Dedifferentiated amniotic fluid mesenchymal stem cell (primary cell): ENCODE measurements around the gene PHETA1.

Source experiments
- DNase-seq: peaks from one replicate; pipeline ENCODE4 v3.0.0-alpha.2; 2016; ENCODE audit errors: extremely low spot score

PHETA1 gene

DNA sequence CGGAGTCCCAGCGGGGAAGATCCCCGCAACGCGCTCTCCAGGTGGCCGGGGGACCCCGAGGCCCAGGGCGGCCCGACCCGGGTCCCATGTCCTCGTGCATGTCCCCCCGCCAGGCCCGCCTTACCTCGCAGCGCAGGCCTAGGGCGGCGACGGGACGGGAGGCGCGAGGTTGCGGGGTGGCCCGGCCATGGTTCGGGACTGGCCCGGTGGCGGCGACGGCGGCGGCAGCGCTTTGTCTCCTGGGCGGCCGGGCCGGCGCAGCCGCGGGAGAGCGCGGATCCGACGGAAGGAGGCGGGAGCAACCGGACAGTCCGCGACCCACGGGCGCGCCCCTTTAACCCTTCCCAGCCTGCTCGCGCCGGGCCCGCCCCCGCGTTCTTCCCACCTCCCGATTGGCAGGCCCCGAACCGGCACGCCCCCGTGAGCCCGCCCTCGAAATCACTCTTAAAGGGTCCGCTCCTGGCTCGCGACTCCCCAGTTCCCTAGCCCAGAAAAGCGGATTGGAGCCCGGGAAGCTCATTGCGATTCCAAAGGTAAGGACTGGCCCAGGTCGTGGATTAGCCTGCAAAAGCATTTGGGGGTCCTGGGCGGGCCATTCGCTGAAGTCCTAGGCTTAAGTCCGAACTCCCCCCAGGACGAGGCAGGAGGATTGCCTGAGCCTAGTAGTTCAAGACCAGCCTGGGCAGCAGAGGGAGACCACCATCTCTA is at the start of gene PHETA1:
PHETA1 (minus strand) TSS at position 308 of the 708 bp plus-strand sequence. CDS start 5,668 bp downstream, outside the sequence.
- peak; percentile 66 for DNase-seq

GRCh38 chr12:111418594-111418880 is 49.6 kb upstream of the PHETA1 start:
- DNase-seq = no peak

- no peak for DNase-seq
Observed at GRCh38 chr12:111417784-111418593, 49.1 kb upstream of the PHETA1 start.

DNA sequence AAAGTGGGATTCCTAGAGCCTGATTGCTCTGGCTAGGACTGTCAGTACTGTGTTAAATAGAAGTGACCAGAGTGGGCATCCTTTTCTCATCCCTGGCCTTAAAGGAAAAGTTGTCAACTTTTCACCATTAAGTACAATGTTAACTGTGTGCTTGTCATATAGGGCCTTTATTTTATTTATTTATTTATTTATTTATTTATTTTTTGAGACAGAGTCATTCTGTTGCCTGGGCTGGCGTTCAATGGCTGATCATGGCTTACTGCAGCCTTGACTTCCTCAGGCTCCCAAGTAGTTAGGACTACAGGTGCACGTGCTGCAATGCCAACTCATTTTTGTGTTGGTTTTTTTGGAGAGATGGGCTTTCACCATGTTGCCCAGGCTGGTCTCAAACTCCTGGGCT is 48.4 kb upstream of the PHETA1 start:
- no peak for DNase-seq

DNA sequence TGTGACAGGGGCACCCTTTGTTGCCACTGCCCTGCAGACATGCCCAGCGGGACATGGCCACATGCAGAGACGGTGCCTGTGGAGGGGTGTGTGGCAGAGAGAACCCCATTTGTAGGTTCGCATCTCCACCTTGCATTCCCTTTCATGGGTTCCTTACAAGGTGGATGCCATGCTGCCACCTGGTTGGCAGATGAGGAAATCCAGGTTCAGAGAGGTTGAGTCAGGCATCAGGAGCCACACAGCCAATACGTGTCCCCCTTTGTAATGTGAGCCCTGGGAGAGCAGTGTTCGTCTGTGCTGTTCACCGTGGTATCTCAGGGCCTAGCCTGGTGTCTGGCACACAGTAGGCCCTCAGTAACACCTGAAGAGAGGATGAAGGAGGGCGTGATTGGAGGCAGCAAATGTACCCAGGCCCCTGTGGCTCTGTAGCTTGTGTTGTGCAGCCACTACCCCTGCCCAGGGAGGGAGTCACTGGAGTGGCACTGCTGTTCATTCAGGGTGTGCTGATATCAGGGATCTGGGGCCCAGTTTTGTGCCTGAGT is 45.9 kb upstream of the PHETA1 start:
- DNase-seq = no peak

GRCh38 chr12:111413442-111414086 is 44.7 kb upstream of the PHETA1 start:
- DNase-seq = no peak

DNA sequence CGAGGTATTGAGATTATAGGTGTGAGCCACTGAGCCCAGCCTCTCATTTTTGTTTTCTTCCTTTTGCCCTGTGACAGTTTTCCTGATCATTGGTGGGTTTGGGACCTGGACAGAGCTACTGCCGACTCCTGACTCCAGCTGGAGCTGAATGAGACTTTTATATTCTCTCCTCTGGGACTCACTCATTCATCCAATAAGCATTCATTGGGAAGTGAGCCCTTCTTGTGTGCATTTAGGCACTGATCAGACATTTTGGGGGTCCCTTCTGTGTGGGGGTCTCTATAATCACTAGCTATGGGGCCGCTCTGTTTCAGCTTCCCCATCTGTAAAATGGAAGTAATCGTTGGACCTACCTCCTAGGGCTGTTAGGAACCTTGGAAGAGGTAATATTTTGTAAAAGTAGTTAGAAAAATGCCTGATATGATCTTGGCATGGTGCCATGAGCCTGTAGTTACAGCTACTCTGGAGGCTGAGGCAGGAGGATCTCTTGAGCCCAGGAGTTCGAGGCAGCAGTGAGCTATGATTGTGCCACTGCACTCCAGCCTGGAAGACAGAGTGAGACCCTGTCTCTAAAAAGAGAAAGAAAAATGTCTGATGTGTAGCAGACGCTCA is 44.0 kb upstream of the PHETA1 start:
- DNase-seq = no peak

DNA sequence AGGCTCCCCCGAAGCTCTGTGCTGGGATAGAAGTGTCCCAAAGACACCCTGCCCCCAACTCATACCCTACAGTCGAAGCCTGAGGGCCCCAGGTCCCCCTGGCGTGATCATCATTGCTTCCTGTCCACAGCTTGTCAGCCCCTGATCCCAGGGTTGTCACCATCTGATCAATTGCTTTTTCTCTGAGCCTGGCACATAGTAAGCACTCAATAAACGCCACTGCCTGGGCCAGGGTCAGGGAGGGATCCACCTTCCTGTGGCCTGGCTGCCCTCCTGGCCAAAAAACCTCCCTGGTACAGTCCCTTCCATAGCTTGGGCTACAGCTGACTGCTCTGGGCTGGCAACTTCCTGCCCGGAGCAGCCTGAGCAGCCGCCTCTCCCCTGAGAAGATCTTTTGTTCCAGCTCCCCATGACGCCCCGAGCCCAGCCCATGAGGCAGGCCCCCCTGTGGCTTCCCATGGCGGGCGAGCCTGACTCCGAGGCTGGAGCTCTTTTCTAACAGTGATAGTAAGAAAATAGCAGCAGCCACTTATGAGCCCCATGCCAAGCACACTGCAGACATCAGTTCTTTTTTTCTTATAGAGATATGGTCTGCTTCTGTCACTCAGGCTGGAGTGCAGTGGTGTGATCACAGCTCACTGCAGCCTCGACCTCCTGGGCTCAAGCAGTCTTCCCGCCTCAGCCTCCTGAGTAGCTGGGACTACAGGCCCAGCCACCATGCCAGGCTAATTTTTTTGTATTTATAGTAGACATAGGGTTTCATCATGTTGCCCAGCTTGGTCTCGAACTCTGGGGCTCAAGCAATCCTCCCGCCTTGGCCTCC is 43.3 kb upstream of the PHETA1 start:
- no peak for DNase-seq

DNA sequence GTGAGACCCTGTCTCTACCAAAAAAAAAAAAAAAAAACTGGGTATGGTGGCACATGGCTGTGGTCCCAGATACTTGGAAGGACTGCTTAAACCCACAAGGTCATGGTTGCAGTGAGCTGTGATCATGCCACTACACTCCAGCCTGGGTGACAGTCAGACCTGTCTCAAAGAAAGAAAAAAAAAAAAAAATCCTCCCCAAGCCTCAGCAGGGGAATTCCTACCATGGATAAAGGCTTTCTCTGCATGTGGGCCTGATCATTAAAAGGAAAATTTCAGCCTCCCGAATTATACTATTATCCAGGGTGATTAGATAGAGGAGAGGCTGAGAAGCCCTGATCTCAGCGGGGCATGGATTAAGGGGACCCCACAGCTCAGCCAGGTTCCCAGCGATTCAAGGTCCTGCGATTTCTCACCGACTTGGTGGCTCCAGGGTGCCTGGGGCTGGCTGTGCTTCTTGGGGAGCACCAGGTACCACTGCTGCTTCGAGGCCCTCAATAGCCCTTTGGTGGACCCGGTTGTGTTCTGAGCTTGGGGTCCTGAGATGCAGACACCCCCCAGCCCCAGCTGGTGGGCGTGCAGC is 42.4 kb upstream of the PHETA1 start:
- DNase-seq = no peak

DNA sequence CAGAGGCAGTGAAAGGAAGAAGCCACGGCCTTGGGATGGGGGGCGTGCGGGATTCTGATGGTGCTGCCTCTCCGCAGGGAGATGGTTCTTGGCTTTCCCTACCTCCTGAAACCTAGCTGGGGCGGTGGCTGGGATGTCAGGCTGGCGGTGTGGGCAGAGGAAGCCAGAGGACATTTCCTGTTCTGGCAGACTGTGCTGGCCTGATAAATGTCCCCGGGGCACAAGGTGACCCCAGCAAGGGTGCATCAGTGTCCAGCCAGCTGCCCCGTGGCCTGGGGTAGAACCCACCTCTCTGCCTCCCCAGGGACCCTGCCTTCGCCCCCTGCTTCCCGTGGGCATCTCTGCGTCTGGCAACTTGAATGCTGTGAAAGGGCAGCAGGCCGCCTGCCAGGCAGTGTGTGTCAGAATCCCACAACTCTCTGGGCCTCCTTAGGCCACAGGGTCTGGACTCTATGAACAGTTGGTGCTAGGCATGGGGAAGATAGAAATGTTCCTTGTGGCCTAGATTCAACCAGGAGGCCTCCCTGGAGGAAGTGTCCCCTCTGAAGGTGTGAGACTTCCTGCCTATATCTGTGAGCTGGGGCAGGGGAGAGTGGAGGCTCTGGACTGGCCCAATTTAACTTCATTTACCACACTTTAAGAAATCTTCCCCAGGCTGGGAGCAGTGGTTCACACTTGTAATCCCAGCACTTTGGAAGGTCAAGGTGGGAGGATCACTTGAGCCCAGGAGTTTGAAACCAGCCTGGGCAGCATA is 41.7 kb upstream of the PHETA1 start:
- no peak for DNase-seq

- DNase-seq = no peak
Observed at GRCh38 chr12:111409780-111410430, 41.0 kb upstream of the PHETA1 start.

DNA sequence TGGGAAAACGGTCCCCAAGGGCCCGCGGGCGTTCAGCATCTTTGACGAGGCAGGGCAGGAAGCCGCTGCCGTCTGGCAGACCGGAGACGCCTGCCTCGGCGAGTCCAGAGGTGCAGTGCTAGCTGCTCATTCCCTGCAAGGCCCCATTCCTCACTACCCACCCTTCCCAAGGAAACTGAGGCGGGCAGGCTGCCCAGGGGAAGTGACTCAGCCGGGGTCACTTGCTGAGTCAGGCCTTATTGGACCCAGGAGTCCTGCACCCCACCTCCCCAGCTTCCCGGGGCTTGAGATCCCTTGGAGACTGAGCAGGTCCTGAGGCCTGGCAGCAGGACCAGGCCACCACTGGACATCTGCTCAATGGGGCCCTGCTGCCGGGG is 40.5 kb upstream of the PHETA1 start:
- DNase-seq = no peak

- no peak for DNase-seq
Observed at GRCh38 chr12:111408686-111409402, 39.9 kb upstream of the PHETA1 start.

DNA sequence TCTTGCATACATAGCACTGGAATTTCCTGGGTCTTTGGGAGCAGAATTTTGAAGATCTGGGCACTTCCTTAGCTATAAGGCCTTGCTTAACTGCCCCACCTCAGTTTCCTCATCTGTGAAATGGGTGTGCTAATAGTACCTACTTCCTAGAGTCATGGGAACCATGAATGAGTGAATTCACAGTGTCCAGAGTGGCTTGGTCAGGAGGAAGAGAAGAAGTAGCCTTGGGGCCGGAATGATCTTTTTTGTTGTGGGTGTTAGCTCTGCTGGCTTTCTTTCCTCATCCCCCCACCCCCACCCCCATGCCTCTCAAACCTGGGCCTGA is 39.2 kb upstream of the PHETA1 start:
- DNase-seq = no peak

- no peak for DNase-seq
Observed at GRCh38 chr12:111407377-111408115, 38.7 kb upstream of the PHETA1 start.

DNA sequence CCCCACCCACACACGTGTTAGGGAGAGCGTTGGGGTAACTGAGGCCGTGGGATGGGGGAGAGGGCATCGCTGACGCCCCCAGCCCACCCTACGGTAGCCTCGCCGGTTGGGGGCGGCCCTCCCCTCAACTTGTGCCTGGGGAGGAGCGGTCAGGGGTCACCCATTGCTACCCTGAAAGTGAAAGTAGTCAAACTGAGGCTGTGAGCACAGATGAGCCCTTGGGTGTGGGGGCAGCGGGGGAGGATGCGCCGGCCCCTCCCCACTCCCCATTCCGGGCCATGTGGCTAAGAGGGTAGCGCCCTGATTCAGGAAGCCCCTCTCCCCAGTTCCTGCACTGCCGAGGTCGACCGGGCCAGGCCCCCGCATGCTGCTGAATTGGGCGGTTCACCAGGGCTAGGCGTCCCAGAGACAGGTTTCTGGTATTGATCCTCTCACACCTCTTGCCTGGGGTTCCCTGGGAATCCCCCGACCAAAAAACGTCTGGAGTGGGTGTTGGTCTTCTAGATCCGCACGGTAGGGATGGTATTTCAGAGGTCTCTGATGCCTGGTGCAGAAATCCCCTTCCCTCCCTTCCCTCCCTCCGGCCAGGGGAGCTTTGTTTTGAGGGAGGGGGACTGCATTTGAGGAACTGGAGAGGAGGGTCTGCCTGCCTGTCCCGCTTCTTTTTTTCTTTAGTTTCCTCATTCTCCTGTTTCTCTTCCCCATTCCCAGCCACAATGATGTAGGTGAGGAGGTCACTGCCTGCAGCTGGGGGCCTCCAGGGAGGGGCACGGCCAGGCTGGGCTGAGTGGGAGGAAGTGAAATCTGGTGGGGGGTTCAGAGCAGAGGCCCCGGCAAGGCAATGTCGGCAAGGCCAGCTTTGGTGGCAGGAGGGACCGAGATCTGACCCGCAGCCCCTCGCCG is 37.8 kb upstream of the PHETA1 start:
- no peak for DNase-seq

- DNase-seq = no peak
Observed at GRCh38 chr12:111405859-111406473, 37.1 kb upstream of the PHETA1 start, which contains the start of gene SH2B3. Gene SH2B3, plus strand, starts transcription at chr12:111405923. Its CDS starts 12,223 bp downstream, at chr12:111418146.
